GM19452 (cell line): ENCODE measurements around the gene MPO.

Experiments
- ATAC-seq: cut with Tn5 transposase; IDR thresholded peaks from one replicate; pipeline ENCODE4 v1.9.1; 2021; ENCODE audit not compliant: unreplicated experiment

The MPO gene

GRCh38 chr17:58307468-58308172 is 26.9 kb upstream of the MPO start:
- no peak for ATAC-seq

DNA sequence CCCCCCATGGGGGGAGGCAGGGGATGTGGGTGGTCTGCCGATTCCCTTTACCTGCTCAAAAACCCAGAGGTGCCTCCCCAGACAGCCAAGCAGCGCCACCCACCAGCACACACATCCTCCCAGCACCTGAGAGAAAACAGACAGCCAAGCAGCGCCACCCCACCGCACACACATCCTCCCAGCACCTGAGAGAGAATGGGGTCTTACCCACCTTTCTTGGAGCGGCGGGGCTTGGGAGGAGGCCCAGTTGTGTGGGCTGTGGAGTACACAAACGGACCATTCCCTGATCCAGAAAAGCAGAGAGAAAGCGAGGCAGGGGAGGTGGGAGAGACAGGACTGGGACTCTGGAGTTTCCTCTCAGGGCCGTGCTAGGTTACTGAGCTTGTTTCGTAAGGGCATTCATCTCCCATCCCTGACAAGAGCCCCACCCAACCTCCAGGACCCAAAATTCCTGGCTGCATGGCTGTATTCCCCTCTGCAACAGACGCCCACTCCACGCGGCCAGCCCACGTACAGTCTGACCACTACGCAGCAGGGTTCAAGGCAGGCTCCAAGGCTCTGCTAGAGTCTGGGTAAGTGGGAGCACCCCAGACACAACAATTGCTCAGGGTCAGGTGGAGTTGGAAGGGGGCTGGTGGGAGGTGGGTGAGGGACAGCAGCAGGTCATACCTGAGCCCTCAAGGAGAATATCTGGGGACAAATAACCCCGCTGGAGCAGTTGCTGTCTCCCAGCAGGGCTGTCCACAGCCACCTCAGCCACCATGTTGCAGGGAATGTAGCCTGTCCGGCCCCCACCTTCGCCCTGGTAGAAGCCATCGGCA is 25.6 kb upstream of the MPO start:
- no peak for ATAC-seq

DNA sequence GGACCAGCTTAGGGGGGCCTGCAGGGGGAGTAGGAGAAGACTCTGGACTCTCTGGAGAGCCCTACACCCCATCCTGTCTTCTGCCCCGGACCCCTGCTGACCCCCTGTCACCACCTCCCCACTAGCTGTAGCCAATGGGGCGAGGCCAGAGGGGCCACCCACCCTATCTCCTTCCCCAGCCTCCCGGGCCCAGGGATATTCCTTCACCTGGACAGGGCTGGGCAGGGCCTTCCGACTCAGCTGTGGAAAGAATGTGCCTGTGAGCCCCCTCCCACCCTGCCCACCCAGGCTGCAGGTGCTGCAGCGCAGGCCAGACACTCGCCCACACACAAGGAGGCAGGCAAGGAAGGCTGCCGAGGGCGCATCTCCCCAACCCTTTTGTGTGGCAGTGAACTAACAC is 24.9 kb upstream of the MPO start:
- no peak for ATAC-seq

GRCh38 chr17:58304750-58305486 is 24.2 kb upstream of the MPO start:
- no peak for ATAC-seq

DNA sequence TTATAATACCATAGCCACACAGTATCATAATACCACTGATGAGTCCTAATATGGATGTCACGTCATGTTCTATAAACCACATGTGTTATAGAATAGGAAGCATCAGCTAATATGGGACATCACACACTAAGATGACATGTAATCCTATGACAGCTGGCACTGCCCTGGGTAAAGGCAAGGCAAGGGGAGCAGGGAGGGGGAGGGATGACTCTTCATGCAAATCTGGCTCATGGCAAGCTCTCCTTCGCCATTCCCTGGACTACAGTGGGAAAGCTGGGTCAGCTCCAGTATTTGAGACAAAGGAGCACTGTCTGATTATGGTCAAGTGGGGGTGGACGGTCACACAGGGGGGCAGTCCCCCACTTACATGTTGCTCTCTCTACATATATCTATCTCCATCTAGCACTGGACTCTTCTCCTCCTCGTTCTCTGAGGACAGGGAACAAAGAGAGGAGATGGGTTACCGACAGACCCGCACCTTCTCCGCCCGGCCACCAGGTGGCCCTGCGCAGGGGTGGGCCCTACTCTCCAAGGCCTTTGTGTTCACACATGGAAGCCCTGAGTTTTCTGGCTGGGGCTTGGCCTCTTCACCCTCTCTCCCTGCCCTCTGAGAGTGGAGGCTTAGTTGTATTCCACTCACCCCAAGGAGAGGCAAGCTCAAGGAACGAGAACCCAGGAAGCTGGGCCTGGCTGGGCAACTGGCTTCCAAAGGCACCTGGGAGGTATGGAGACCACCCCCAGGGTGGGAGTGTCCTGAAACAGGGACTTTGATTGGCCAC is 23.4 kb upstream of the MPO start:
- ATAC-seq: peak; percentile 67

DNA sequence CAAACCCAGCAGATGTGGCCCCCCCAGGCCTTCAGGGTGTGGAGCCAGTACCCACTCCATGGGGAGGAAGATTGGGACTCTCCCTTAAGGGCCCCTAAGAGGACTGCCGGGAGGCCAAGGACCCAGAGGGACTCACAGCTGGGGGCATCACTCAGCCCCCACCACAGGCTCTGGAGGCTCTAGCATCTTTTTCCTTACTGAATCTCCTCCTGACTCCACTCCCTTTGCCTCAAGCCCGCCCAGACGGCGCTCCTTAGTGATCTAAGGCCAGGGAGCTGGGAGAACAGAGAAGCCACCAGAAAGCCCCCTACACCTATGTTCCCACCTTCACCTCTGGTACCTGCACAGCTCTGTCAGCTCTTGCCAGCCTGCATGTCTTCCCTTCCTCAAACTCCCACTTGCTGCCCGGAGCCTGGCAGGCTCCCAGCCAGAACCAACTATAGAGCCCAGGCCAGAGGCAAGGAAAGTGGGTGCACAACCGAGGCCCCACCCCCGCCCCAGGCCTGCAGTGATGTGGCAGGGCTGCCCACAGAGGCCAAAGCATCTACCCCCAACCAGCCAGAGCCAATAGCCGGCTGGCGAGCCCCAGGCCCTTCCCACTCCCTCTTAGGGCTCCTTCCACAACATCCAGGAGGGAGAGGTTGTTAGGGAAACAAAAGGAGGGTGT is 22.3 kb upstream of the MPO start:
- ATAC-seq: no peak

GRCh38 chr17:58302171-58302918 is 21.6 kb upstream of the MPO start:
- ATAC-seq: no peak

GRCh38 chr17:58301504-58302150 is 20.9 kb upstream of the MPO start:
- ATAC-seq: no peak

GRCh38 chr17:58300336-58300735 is 19.6 kb upstream of the MPO start:
- no peak for ATAC-seq

DNA sequence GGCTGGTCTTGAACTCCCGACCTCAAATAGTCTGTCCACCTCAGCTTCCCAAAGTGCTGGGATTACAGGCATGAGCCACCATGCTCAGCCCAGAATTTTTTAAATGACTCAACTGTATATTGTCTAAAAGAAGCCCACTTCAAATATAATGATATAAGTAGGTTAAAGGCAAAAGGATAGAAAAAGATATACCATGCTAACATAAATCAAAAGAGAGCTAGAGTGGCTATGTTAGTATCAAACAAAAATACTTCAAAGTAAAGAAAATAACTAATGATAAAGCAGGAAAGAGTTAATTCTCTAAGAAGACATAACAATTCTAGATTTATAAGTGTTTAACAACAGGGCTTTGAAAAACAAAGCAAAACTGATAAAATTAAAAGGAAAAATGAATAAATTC is 13.3 kb upstream of the MPO start:
- ATAC-seq: no peak

DNA sequence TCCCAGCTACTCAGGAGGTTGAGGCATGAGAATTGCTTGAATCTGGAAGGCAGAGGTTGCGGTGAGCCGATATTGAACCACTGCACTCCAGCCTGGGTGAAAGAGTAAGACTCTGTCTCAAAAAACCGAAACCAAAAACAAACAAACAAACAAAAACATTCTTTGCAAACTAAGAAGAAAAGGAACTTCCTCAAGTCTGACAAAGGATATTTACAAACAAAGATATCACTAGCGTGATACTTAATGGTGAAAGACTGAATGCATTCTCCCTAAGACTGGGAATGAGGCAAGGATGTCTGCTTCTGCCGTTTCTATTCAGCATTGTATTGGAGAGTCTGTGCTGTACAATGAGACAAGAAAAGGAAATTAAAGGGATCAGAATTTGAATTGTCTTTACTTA is 10.5 kb upstream of the MPO start:
- ATAC-seq: no peak

GRCh38 chr17:58289869-58290268 is 9.1 kb upstream of the MPO start:
- no peak for ATAC-seq

DNA sequence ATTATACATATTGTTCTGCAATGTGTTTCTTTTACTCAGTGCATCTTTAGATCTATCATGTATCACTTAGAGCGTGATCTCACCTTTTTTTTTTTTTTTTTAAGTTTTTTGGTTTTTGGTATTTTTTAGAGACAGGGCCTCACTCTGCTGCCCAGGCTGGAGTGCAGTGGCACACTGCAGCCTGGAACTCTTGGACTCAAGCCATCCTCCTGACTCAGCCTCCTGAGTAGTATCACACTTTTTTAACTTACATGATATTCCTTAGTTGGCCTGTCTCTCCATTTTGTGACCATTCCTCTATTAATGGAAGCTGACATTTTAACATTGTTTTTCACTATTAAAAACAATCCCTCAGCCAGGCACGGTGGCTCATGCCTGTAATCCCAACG is 4.7 kb upstream of the MPO start:
- no peak for ATAC-seq

DNA sequence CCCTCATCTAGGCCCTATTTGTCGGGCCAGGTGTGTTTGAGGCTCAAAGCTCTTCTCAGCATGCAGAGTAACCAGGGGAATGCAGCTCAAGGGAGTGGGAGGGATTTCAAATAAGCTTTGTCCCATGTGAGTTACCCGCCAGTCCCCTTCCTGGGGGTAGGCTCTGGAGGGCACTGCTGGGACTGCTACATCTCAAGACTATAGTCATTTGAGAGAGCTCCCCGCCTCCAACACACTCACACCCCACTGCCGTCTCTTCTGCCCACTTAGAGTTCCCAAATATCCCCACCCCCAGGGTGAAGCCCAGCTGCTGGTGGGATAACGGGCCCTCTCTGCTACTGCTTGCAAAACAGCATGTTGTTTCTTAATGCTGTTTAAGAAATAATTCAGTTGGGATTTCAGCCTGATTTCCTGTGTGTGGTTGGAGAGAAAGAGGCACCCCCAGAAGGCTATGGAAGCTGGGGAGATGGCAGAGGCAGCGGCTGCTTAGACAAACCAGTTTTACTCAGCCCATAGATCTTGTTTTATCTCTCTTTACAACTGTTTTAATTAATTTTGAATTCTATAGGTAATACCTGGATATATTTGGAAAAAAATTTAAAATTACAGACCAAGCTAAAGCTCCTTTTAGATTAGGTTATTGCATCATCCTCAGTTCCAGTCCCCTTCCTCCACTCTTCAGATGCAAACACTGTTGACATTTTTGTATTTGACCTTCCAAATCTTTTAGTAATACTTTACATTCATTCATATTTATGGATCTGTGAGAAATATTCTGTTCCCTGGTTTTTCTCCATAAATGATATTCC is 4.1 kb upstream of the MPO start:
- no peak for ATAC-seq

GRCh38 chr17:58283674-58284612 is 3.2 kb upstream of the MPO start:
- no peak for ATAC-seq

DNA sequence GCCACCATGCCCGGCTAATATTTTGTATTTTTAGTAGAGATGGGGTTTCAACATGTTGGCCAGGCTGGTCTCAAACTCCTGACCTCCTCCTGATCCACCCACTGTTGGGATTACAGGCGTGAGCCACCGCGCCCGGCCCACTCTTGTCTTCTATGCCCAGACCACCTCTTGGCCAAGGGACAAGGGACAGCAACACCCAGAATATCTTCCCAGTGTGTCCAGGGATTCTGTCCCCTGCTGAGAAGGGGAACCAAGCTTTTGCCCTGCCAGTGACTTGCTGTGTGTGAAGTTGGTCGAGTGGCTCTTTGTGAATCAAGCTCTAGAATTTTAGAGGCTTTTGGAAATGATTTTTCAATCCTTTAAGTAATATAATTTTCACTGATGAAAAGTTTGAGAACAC is 1.7 kb upstream of the MPO start:
- ATAC-seq: no peak

- no peak for ATAC-seq
Observed at GRCh38 chr17:58281511-58282011, 826 bp upstream of the MPO start.
